ENCODE measurements around the gene HDDC2. TPM values are rescaled to one million over a fixed set of nuclear protein-coding genes. Genes with fewer than 3 reads are reported as not detected.

Gene HDDC2
- polyA plus RNA-seq, 3 donors = 24.4 to 59.9 (median 42.6) TPM

GRCh38 chr6:125294036-125294435 lies 7.7 kb downstream of the HDDC2 start:
- Histone ChIP-seq H4K20me1 (ENCODE audit: insufficient read depth, low read length) (no peaks in the 10 kb centered on the region), H3K4me2 (replicated peaks; ENCODE audit: extremely low read depth, low read length, poor library complexity, severe bottlenecking) (no peak overlapping the region), H3K9me3 (replicated peaks in 1 of 2; ENCODE audit: control insufficient read depth in 1 of 2, insufficient read depth in 1 of 2, low read length in 2 of 2) (no peaks in the 10 kb centered on the region), H3K9ac (ENCODE audit: insufficient read depth, low read length, poor library complexity, severe bottlenecking) (no peak overlapping the region), H3K27ac (ENCODE audit: low read depth in 1 of 2, low read length in 2 of 2) (no peak overlapping the region), H3K4me1 (ENCODE audit: control insufficient read depth in 1 of 2, insufficient read depth in 2 of 2, low read length in 2 of 2) (no peaks in the 10 kb centered on the region), H3K27me3 (ENCODE audit: control insufficient read depth in 2 of 2, insufficient read depth in 2 of 2, low read length in 2 of 2) (no peaks in the 10 kb centered on the region), H3K79me2 (ENCODE audit: insufficient read depth, low read length) (no peaks in the 10 kb centered on the region), H2AFZ (ENCODE audit: insufficient read depth, low read depth, low read length, poor library complexity, severe bottlenecking) (no peak overlapping the region), H3K36me3 (replicated peaks in 1 of 2; ENCODE audit: control insufficient read depth in 1 of 2, insufficient read depth in 2 of 2, low read length in 2 of 2) (peaks cover 41 to 85% of the 10 kb centered on the region in 2 donors), H3K4me3 (replicated peaks in 1 of 3; ENCODE audit: low read depth in 2 of 3, low read length in 3 of 3) (no peak overlapping the region)
- intact Hi-C loops (cut with micrococcal nuclease) = no loop called here
- no CpG with 5 or more reads among the region's 1 CpG for WGBS (ENCODE audit: insufficient coverage)
- no peak overlapping the region for H3K4me3 Mint-ChIP-seq
- peaks cover 0 to 2% (median 0%) of the 10 kb centered on the region in 3 donors for H3K27me3 Mint-ChIP-seq (ENCODE audit: low read depth in 3 of 3)
- H3K4me1 Mint-ChIP-seq = peaks cover 2% of the 10 kb centered on the region
- peaks cover 67 to 71% of the 10 kb centered on the region in 2 donors for H3K36me3 Mint-ChIP-seq
- DNase-seq = no peak
- no peak for TF ChIP-seq CTCF (IDR thresholded peaks at IDR 0.05)
- no peak overlapping the region for H3K27ac Mint-ChIP-seq
- peaks cover 0 to 3% (median 0%) of the 10 kb centered on the region in 7 donors for H3K9me3 Mint-ChIP-seq

- Histone ChIP-seq H3K9me3 (replicated peaks in 1 of 2; ENCODE audit: control insufficient read depth in 1 of 2, insufficient read depth in 1 of 2, low read length in 2 of 2) (no peaks in the 10 kb centered on the region), H4K20me1 (ENCODE audit: insufficient read depth, low read length) (no peaks in the 10 kb centered on the region), H3K27me3 (ENCODE audit: control insufficient read depth in 2 of 2, insufficient read depth in 2 of 2, low read length in 2 of 2) (no peaks in the 10 kb centered on the region), H3K79me2 (ENCODE audit: insufficient read depth, low read length) (no peaks in the 10 kb centered on the region), H3K36me3 (replicated peaks in 1 of 2; ENCODE audit: control insufficient read depth in 1 of 2, insufficient read depth in 2 of 2, low read length in 2 of 2) (peaks cover 38 to 84% of the 10 kb centered on the region in 2 donors), H3K4me3 (replicated peaks in 1 of 3; ENCODE audit: low read depth in 2 of 3, low read length in 3 of 3) (no peak overlapping the region), H2AFZ (ENCODE audit: insufficient read depth, low read depth, low read length, poor library complexity, severe bottlenecking) (no peak overlapping the region), H3K4me1 (ENCODE audit: control insufficient read depth in 1 of 2, insufficient read depth in 2 of 2, low read length in 2 of 2) (no peaks in the 10 kb centered on the region), H3K27ac (ENCODE audit: low read depth in 1 of 2, low read length in 2 of 2) (no peak overlapping the region), H3K4me2 (replicated peaks; ENCODE audit: extremely low read depth, low read length, poor library complexity, severe bottlenecking) (no peak overlapping the region), H3K9ac (ENCODE audit: insufficient read depth, low read length, poor library complexity, severe bottlenecking) (no peak overlapping the region)
- TF ChIP-seq CTCF (IDR thresholded peaks at IDR 0.05) = no peak
- Mint-ChIP-seq H3K4me3 (no peak overlapping the region), H3K4me1 (peaks cover 2% of the 10 kb centered on the region), H3K27ac (peak overlapping the region in 1 of 7 donors; percentile 2), H3K36me3 (peaks cover 65 to 68% of the 10 kb centered on the region in 2 donors), H3K9me3 (peaks cover 0 to 3% (median 0%) of the 10 kb centered on the region in 7 donors), H3K27me3 (ENCODE audit: low read depth in 3 of 3) (peaks cover 0 to 2% (median 0%) of the 10 kb centered on the region in 3 donors)
- no CpG with 5 or more reads among the region's 3 CpGs for WGBS (ENCODE audit: insufficient coverage)
- DNase-seq = no peak
- intact Hi-C loops (cut with micrococcal nuclease) = no loop called here
Measured at GRCh38 chr6:125293587-125293986, 8.2 kb downstream of the HDDC2 start.
